Fibroblast of skin of abdomen (primary cell): Measurements from ENCODE around the gene AP1S1.
"Not testable (repeated sequence)": the region's sequence is repeated elsewhere in the genome, so short reads cannot be mapped to it uniquely, and the experiment has no call there.

Experiments used
- DNase-seq: peaks from one replicate; pipeline ENCODE4 v3.0.0-alpha.2; 2013

Gene AP1S1

DNA sequence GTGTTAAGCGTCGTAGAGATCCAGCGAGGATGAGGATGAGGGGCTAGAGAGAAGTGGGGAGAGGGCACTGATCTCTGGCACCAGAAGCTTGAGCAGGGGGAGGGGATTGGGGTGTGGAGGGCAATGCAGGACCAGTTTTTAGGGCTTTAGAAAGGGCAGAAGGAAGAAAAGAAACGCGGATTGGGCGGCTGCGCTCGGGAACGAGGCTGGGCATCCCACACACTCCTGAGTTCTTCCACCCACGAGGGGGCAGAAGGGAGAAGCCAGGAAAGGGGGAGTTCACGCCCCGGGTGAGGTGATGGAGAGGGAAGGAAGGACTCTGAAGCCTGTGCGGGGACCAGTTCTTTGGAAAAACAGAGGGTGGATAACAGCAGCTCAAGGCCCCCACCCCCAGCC is 17.2 kb downstream of the AP1S1 start:
- no peak for DNase-seq

DNA sequence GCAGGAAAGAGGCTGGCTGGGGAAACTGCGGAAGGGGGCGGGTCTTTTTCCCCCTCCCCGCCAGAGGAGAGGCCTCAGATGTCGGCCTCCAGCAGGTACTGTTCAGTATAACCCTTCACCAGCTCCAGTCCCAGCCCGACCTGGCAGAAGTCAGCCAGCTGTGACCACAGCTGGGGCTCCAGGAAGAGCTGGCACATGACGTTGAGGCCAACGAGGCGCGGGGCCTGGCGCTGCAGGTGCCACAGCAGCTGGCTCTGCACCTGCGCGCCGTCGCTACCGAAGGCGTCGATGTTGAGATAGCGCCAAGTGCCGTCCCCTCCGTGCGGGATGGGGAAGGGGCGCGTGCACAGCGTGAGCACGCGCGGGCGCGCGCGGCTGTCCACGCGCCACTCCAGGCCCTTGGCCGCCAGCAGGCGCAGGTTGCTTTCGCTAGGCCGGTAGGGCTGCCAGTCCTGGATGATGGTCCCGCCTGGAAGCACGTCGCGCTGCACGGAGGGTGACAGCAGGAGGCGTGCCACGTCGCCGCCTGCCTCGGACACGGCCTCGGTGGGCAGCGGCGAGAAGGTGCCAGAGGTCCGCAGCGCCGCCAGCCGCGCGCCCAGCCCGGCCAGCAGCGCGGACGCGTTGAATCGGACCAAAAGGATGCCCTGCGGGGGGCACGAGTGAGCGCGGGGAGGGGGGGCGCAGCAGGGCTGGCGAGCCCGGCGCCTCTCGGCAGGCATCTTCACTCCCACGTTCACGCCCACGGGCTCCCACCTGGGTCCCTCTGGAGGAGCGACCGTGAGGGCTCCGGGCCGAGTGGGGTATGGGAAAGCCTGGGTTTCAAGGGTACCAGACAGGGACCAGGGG is 18.0 kb downstream of the AP1S1 start:
- DNase-seq: no peak

DNA sequence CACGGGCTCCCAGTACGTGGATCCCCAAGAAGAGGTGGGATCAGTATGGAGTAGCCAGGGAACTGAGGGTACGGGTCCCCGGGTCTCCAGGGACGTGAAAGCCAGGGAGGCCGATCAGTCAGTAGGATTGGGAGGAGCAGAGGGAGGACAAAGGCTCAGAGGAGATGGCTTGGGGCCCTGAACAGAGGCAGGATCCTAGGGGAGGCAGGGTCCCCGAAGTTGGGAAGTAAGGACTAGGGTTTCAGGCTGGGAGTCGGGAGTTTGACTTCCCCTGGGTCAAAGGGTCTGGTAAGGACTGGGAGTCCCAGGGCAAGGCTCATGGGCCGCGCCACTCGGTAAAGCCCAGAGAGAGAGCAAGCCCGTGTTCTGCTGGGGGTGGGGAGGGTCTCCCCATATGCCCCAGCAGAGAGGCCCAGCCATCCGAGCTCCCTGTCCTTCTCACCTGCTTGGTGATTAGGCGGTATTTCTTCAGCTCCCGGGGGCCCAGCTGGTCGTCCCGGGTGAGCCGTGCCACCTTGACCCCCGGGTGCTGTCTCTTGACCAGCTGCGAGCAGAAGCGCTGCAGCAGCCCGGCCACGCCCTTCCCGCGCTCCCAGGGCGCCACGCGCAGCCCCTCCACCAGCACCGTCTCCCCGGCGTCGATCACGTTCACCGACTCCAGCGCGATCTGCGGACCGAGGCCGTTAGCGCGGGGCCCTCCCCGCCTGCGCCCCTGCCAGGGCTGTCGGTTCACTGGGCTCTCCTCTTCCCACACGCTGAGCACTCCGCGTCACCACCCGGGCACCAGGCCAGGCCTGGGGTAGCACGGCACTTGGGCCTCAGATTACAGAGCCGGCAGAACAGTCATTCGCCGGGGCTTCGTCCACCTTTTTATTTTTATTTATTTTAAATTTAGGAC is 18.8 kb downstream of the AP1S1 start:
- DNase-seq: peak; percentile 45

DNA sequence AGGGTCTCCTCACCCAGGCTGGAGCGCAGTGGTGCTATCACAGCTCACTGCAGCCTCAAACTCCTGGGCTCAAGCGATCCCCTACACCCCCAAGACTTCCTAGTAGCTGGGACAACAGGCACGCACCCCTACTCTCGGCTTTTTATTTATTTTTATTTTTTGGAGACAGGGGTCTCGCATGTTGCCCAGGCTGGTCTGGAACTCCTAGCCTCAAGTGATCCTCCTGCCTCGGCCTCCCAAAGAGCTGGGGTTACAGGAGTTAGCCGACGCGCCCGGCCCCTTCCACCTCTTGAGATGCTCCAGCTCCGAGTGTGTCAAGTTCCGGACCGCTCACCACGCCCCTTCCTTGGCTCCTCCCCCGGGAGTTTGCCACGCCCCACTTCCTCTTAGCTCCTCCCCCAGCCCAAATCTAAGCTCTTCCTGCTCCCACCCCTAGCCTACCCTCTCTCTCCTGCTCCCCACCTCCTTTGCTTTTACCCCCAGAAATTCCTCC is 19.5 kb downstream of the AP1S1 start:
- no peak for DNase-seq

DNA sequence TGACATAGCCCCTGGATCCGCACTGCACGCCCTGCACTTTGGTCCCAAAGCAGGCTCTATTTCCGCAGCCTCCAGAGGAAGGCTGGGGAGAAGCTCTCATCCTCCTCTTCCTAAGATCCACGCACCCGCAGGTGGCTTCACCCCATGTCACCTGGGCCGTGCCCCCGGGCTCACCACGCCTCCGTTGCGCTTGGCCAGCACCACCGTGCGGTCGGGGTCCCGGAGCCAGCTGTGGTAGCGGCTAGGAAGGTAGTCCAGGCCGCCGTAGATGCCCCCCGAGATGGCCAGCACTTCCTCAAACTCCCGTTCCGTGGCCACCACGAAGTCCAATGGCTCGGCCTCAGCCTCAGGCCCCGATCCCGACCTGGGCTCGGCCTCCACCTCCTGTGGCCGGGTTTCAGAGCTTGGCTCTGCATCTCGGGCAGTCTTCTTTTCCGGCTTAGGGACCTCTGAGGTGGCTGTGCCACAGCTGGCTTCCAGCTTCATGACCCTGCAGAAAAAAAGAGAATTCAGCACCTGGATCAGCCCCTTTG is 20.1 kb downstream of the AP1S1 start:
- no peak for DNase-seq

DNA sequence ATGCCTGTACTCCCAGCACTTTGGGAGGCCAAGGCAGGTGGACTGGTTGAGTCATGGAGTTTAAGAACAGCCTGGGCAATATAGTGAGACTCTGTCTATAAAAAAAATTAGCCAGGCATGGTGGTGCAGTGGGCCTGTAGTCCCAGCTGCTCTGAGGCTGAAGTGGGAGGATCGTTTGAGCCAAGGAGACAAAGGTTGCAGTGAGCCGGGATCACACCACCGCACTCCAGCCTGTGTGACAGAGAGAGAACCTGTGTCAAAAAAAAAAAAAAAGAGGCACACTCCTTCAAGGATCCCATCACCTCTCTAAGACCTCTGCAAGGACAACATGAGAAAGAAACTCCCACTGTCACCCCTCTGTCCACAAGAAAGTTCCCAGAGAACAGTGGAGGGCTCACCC is 21.4 kb downstream of the AP1S1 start:
- DNase-seq: no peak

DNA sequence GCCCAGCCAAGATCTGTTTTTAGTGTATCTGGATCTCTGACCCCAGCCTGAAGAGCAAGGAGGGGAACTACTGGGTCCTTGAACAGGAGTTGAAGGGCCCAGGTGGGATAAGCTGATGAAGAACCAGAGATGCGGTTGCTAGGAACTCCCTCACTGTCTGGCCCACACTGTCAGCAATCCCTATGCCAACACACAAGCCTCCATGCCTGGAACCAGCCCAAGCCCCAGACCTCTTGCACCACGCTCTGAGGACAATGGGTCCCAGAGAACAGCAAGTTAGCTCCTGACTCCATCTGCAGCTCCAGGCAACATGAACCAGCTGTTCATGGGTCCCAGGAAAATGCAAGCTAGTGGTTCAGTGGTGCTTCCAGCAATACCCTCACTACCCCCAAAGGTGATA is 23.4 kb downstream of the AP1S1 start:
- DNase-seq: no peak

DNA sequence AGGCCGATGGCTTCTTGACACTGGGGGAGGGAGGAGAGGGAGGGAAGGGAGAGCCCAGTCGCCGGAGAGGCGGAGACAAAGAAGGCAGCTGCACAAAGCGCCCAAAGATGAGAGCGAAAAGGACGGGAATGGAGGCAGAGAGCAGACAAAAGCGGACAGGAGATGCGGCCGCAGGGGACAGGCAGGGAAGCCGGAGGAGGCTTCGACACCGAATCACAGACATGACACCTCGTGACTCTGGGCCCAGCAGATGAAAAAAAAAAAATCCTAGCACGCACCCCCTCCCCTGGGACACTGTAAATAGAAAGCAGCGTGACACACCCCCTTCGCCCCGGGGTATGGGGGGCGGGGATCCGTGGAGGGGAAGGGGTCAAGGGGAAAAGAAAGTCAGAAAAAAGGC is 24.8 kb downstream of the AP1S1 start:
- DNase-seq: no peak

DNA sequence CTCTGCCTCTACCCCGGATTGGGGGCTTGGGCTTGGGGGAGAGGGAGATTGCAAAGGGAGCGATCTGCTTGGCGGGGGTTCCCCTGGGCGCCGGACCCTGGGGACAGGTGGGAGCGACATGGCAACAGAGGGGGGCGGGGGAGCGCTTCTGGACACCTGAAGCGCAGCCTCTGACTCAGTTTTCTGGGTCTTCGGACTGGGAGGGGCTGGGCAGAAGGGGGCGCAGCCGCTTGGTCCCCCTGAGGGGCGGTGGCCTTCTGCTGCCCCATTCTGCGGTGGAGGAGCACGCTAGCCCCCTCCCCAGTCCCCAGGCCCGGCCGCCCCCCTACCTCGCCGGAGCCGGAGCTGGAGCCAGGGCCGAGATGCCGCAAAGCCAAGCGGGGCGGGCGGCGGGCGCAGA is 25.4 kb downstream of the AP1S1 start:
- no peak for DNase-seq

DNA sequence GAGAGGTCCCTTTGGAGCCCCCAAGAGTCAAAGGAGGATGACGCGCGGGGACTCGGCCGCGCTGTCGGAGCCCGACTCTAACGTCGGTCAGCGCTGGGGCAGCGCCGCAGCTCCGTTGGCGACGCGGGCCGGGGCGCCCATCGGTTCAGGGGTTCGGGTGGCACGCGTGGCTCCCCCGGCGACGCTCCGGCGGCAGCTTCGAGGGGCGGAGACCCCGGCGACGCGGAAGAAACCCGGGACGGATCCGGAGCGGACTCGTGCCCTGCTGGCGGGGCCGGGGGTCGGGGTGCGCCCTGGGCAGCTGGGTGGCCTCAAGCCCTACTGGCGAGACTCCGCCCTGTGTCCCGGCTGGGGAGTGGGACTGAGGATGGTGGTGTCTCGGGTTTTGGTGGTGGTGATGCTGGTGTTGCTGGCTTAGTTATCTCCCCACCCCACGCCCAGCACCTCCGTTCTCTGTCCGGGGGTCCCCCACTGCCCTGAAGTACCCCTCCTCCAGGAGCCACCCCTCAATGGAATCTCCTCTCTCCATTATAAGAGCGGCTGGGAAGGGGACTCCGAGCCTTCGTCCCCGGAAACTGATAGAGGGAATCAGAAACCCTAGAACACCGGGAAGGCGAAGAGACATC is 26.0 kb downstream of the AP1S1 start, which contains the start of gene NAT16:
NAT16 (minus strand) TSS at position 164 of the 626 bp plus-strand sequence. CDS start 5,486 bp downstream, outside the sequence.
- no peak for DNase-seq

DNA sequence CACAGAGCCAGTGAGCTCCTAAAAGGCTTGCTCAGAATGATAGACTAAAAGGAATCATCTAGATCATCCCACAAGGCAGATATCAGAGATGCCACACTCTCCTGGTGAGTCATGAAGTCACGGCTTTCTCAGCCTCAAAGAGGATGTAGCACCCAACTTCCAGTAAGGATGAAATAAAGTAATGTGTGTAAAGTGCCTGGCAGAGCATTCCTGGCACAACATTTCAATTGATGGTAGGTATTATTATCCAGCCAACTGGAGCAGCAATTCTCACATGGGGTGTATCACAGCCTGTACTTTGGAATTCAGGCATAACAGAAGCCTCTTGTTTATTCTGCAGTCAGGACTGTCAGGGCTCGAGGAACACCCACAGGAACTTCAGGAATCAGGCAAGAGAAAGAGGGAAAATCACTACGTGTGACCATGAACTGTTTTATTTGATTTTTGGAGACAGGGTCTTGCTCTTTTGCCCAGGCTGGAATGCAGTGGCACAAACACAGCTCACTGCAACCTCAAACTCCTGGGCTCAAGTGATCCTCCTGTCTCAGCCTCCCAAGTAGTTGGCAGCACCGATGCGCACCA is 31.1 kb downstream of the AP1S1 start:
- DNase-seq: no peak

DNA sequence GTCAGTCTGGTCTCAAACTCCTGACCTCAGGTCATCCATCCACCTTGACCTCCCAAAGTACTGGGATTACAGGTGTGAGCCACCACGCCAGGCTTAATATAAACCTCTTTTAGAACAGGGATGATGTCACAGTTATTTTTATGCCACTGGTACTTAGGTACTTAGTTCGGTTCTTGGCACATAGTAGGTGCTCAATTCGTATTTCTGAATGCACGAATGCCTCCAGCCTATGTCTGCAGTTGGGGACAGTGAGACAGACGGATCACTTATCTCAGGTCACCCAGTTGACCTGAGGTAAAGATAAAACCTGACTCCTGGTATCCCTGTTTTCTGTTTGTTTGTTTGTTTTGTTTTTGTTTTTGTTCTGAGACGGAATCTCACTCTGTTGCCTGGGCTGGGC is 31.9 kb downstream of the AP1S1 start:
- DNase-seq: no peak

DNA sequence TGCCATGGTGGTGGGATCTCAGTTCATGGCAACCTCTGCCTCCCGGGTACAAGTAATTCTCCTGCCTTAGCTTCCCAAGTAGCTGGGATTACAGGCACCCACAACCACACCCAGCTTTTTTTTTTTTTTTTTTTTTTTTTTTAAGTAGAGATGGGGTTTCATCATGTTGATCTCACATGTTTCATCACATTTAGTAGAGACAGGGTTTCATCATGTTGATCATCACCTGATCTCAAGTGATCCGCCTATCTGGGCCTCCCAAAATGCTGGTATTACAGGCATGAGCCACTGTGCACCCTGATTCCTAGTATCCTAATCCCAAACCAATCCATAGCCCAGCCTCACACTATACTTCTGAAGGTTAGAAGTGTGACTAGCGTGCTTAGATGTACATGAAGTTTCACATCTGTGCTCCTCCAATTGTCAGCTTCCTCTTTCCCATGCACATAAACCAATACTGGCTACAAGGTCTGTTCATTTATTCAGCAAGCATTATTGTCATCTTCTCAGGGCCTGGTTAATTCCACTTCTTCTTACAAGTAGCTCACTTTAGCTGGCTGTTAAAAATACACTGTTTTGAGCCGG is 32.7 kb downstream of the AP1S1 start:
- no peak for DNase-seq

DNA sequence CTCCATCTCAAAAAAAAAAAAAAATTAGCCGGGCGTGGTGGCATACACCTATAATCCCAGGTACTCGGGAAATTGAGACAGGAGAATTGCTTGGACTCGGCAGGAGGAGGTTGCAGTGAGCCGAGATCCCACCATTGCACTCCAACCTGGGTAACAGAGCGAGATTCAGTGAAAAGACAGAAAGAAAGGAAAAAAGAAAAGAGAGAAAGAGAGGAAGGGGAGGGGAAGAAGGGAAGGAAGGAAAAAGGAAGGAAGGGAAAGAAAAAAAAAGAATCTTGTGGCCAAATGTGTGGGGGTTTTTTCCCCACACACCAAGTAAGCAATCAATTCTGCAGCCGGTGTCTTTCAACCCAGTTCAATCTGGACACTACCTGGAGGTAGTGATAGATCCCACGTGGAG is 34.8 kb downstream of the AP1S1 start:
- DNase-seq: no peak

DNA sequence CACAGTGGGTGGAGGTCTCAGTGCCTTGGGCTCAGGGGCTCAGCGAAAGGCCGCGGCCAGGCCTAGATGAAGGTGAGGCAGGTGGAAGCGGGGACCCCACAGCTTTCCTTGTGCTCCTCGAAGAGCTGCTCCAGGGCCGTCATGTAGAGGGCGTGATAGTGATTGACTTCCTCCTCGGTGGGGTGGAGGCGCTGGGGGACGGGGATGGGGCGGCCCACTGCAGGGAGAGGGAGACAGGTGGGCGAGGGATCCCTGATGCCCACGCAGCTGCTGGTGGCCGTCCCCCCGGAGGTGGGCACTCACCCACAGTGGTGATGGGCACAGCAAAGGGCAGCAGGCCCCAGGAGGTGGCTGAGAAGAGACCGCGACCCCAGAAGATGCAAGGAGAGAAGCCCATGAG is 41.6 kb downstream of the AP1S1 start:
- DNase-seq: no peak

DNA sequence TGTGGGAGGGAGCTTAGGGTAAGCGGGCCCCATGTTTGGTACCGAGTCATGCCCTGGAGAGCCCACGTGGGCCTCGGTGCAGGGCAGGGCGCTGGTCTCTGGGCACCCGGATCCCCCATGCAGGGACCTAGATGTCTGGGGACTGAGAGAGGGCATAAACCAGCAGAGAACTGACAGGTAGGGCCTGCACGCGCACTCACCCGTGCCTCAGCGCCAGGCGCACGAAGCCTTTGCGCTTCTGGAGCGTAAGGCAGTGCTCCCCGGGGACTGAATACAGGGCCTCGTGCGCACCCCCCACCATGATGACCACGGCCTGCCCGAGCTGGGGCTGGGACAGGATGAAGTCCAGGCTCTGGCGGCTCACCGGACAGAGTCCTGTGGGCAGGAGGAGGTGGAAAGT is 43.7 kb downstream of the AP1S1 start:
- no peak for DNase-seq

DNA sequence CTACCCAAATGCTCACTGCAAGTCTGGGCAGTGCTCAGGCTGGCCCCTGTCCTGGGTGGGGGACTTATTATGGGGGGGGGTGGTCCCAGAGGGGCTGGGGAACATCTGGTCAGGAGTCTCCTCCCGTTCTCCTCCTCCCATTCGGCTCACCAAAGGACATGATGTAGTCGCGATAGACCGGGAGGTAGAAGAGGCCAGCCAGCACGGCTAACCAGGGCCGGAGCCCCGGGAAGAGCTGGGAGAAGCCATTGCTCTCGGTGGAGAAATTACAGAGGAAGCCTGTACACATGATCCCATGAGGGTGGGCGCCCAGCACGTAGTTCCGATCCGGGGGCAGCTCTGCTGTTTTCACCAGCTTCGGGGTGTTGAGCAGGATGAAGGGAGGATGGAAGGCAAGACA is 44.2 kb downstream of the AP1S1 start:
- no peak for DNase-seq

DNA sequence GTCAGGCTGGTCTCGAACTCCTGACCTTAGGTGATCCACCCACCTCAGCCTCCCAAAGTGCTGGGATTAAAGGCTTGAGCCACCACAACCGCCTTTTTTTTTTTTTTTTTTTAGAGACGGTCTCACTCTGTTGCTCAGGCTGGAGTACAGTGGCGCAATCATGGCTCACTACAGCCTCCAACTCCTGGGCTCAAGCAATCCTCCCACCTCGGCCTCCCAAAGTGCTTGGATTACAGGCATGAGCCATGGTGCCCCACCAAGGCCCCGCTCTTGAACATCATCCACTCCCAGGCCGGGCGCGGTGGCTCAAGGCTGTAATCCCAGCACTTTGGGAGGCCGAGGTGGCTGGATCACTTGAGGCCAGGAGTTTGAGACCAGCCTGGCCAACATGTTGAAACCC is 45.2 kb downstream of the AP1S1 start:
- DNase-seq: not testable (repeated sequence)

DNA sequence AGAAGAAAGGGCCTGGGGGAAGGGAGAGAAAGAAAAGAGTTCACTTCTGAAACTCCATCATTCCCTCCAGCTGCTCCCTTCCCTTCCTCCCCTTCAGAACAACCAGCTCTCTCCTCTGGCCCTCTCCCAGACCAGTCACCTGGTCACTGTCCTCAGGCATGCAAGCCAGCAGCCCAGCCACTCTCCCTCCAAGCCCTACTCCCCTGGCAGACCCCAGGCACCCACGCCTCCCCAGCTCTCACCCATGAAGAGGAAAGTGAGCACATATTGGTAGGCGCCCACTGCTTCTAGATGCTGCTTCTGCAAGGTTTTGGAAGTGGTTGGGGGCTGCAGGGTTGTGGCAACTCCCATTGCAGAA is 46.2 kb downstream of the AP1S1 start:
- no peak for DNase-seq

DNA sequence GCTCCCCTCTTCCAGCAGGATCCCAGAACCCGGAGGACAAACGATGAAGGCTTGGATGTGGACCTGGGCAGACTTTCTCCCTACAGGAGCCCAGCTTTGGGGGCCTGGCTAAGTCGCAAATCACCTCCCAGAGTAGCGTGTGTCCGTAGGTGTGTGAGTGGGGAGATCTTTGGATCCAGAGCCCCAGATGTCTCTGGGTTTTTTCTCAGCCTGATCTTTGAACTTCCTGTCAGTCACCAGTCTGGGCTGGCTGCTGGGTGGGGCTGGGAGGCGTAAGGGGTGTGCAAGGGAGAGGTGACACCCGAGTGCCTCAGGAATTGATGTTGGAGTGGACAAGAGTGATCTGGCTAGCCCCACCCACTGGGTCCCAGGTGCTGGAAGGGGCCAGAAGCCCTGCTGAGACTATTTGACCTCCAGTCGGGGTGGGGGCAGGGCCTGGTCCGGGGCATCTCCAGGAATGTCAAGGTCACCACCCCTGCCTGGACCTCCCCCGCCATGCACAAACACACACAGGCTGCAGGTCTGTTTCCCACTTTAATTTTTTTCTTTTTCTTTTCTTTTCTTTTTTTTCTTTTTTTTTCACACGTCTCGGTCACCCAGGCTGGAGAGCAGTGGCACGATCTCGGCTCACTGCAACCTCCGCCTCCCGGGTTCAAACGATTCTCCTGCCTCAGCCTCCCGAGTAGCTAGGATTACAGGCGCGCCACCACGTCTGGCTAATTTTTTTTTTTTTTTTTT is 46.8 kb downstream of the AP1S1 start, which contains the start of gene MOGAT3:
MOGAT3 (minus strand) TSS at position 175 of the 738 bp plus-strand sequence. CDS start 182 bp downstream, outside the sequence.
- no peak for DNase-seq
